Gastroesophageal sphincter (tissue), 4 donors: ENCODE results near the gene UPK1B. TPM values are rescaled to one million over a fixed set of nuclear protein-coding genes. Genes with fewer than 3 reads are reported as not detected.
"Not testable (repeated sequence)": the region's sequence is repeated elsewhere in the genome, so short reads cannot be mapped to it uniquely, and the experiment has no call there.

Experiments used
- ATAC-seq: fragments of 150-250 bp; one replicate; pipeline ENCODE4 v1.9.1; 2016; ENCODE audit warnings: mild to moderate bottlenecking, moderate library complexity
- H3K27ac ChIP-seq, 4 donors: fragments of 200-600 bp; sonication (generic) in 3 of 4; 1 replicate in 3 of 4; 2 replicates in 1 of 4; pipeline ENCODE4 v1.5.1; 2016 to 2019
- H3K27me3 ChIP-seq: fragments of 200-600 bp; sonication (generic); one replicate; pipeline ENCODE4 v1.5.1; 2019
- H3K36me3 ChIP-seq, 2 donors: fragments of 200-600 bp; sonication (generic); one replicate each; pipeline ENCODE4 v1.5.1; 2019; ENCODE audit warnings: control low read depth in 1 of 2
- H3K4me1 ChIP-seq, 3 donors: fragments of 200-600 bp; sonication (generic); 1 replicate in 2 of 3; 2 replicates in 1 of 3; pipeline ENCODE4 v1.5.1; 2016 to 2019; ENCODE audit warnings: control low read depth in 2 of 3
- H3K4me3 ChIP-seq, 2 donors: fragments of 200-600 bp; sonication (generic); one replicate each; pipeline ENCODE4 v1.5.1; 2019; ENCODE audit warnings: mild to moderate bottlenecking in 1 of 2, moderate library complexity in 1 of 2
- H3K9me3 ChIP-seq, 3 donors: fragments of 200-600 bp; sonication (generic); one replicate each; pipeline ENCODE4 v1.5.1; 2017 to 2019; ENCODE audit warnings: control low read depth in 2 of 3
- CTCF ChIP-seq, 4 experiments: fragments of 200-600 bp in 2 of 4; fragments of 450-650 bp in 2 of 4; sonication (generic) in 1 of 4; IDR thresholded peaks; one replicate each; pipeline ENCODE4 v1.5.1; 2017 to 2019; ENCODE audit warnings: antibody characterized with exemption in 4 of 4, mild to moderate bottlenecking in 2 of 4, moderate library complexity in 2 of 4
- EP300 ChIP-seq: sonication (generic); formaldehyde crosslinking; IDR thresholded peaks from one replicate; pipeline ENCODE4 v1.6.1; 2017; ENCODE audit warnings: antibody characterized with exemption, mild to moderate bottlenecking
- POLR2A ChIP-seq, 2 donors: fragments of 450-650 bp; IDR thresholded peaks; one replicate each; pipeline ENCODE4 v1.6.1; 2017; ENCODE audit warnings: antibody characterized with exemption in 2 of 2, mild to moderate bottlenecking in 2 of 2, moderate library complexity in 1 of 2
- POLR2AphosphoS5 ChIP-seq: sonication (generic); formaldehyde crosslinking; IDR thresholded peaks from one replicate; pipeline ENCODE4 v1.6.1; 2017; ENCODE audit warnings: antibody characterized with exemption
- WGBS, 2 donors: methylation state at CpG; one replicate each; pipeline ENCODE4 v1.1.5; 2018; ENCODE audit warnings: low coverage in 1 of 2; 5-methylcytosine and 5-hydroxymethylcytosine counted together
- total RNA-seq, 4 donors: library from RNA; depleted of rRNA; stranded (reverse); fragments of >200 nt; gene quantifications; one replicate each; pipeline ENCODE4 v1.1.0, GENCODE V29; 2016

The UPK1B gene
- under 1 TPM in 1 of 4 donors, not detected in 3; 0.15 TPM for total RNA-seq

- H3K4me1 ChIP-seq = no peaks in the 10 kb centered on the region
- WGBS, 2 donors = 12 to 26% methylated on average over 10 of the region's 13 CpGs
- no peak for TF ChIP-seq POLR2A (IDR thresholded peaks at IDR 0.05)
- H3K9me3 ChIP-seq = no peaks in the 10 kb centered on the region
- ATAC-seq = no peak
- H3K4me3 ChIP-seq = no peak within 1 kb of the TSS
- H3K36me3 ChIP-seq = no peaks in the 10 kb centered on the region
- no peaks in the 10 kb centered on the region for H3K27me3 ChIP-seq
- H3K27ac ChIP-seq = no peak within 1 kb of the TSS
These were observed at the start of gene UPK1B for GRCh38 chr3:119173325-119173724. Gene UPK1B, plus strand, starts transcription at chr3:119173598. Its CDS starts 13,144 bp downstream, at chr3:119186742.

- no peaks in the 10 kb centered on the region for H3K9me3 ChIP-seq
- no peak for ATAC-seq
- no peak overlapping the region for H3K4me3 ChIP-seq
- H3K27ac ChIP-seq = no peak overlapping the region
- WGBS, 2 donors = 91 to 93% methylated on average over 7 to 10 of the region's 10 CpGs
- no peaks in the 10 kb centered on the region for H3K27me3 ChIP-seq
- H3K4me1 ChIP-seq = no peaks in the 10 kb centered on the region
- TF ChIP-seq CTCF (IDR thresholded peaks at IDR 0.05) = no peak
- no peak for TF ChIP-seq EP300
- TF ChIP-seq POLR2AphosphoS5 = no peak
- TF ChIP-seq POLR2A (IDR thresholded peaks at IDR 0.05) = no peak
- no peaks in the 10 kb centered on the region for H3K36me3 ChIP-seq
These were observed 48.1 kb upstream of the UPK1B start for GRCh38 chr3:119125342-119125741.

- H3K36me3 ChIP-seq = no peaks in the 10 kb centered on the region
- no peak for ATAC-seq
- no peak overlapping the region for H3K27ac ChIP-seq
- no peaks in the 10 kb centered on the region for H3K9me3 ChIP-seq
- 85 to 100% methylated on average over 1 to 4 of the region's 17 CpGs for WGBS, 2 donors
- TF ChIP-seq POLR2AphosphoS5 (no peak), EP300 (no peak), CTCF (IDR thresholded peaks at IDR 0.05) (no peak), POLR2A (IDR thresholded peaks at IDR 0.05) (no peak)
- no peaks in the 10 kb centered on the region for H3K27me3 ChIP-seq
- H3K4me1 ChIP-seq = no peaks in the 10 kb centered on the region
- no peak overlapping the region for H3K4me3 ChIP-seq
These were observed 47.5 kb upstream of the UPK1B start for GRCh38 chr3:119125742-119126504.

GRCh38 chr3:119130291-119130690 is 43.1 kb upstream of the UPK1B start:
- not testable (repeated sequence) for H3K36me3 ChIP-seq, H3K27ac ChIP-seq, H3K4me3 ChIP-seq, ATAC-seq, H3K4me1 ChIP-seq, H3K9me3 ChIP-seq, H3K27me3 ChIP-seq
- WGBS, 2 donors = 0% methylated on average over 1 of the region's 7 CpGs; no CpG with 5 or more reads in 1 of the 2 donors

- 89 to 96% methylated on average over 4 of the region's 4 CpGs for WGBS, 2 donors
- not testable (repeated sequence) for H3K27ac ChIP-seq, H3K4me3 ChIP-seq, H3K27me3 ChIP-seq, H3K4me1 ChIP-seq, ATAC-seq, H3K9me3 ChIP-seq, H3K36me3 ChIP-seq
These were observed 41.1 kb upstream of the UPK1B start for GRCh38 chr3:119132291-119132690.

- H3K9me3 ChIP-seq, H3K4me1 ChIP-seq, H3K4me3 ChIP-seq, H3K27ac ChIP-seq, ATAC-seq, H3K36me3 ChIP-seq, H3K27me3 ChIP-seq: not testable (repeated sequence)
- WGBS, 2 donors = 64 to 65% methylated on average over 4 of the region's 4 CpGs
These were observed 34.0 kb upstream of the UPK1B start for GRCh38 chr3:119139360-119139759.

GRCh38 chr3:119140466-119140865 is 32.9 kb upstream of the UPK1B start:
- H3K27ac ChIP-seq = no peak overlapping the region
- H3K9me3 ChIP-seq = no peaks in the 10 kb centered on the region
- WGBS, 2 donors = 73 to 92% methylated on average over 2 to 4 of the region's 5 CpGs
- TF ChIP-seq POLR2AphosphoS5 = no peak
- TF ChIP-seq POLR2A (IDR thresholded peaks at IDR 0.05) = no peak
- TF ChIP-seq CTCF (IDR thresholded peaks at IDR 0.05) = no peak
- no peak for TF ChIP-seq EP300
- no peaks in the 10 kb centered on the region for H3K4me1 ChIP-seq
- ATAC-seq = no peak
- H3K27me3 ChIP-seq = no peaks in the 10 kb centered on the region
- no peak overlapping the region for H3K4me3 ChIP-seq
- no peaks in the 10 kb centered on the region for H3K36me3 ChIP-seq
